H1 (cell line): ENCODE results near the gene TEX51. TPM values are rescaled to one million over a fixed set of nuclear protein-coding genes. Genes with fewer than 3 reads are reported as not detected.

Experiments used
- RAD21 ChIP-seq, 2 experiments: IDR thresholded peaks in 1 of 2; conservative IDR thresholded peaks in 1 of 2; 2 replicates each; pipeline ENCODE4 v1.6.1; 2011; ENCODE audit warnings: low read depth in 2 of 2, low read length in 2 of 2, improper control_type of control experiment in 1 of 2, inconsistent platforms in 1 of 2, mild to moderate bottlenecking in 1 of 2, moderate library complexity in 1 of 2
- TAF1 ChIP-seq: IDR thresholded peaks from 2 replicates; pipeline ENCODE4 v1.6.1; 2011; ENCODE audit warnings: mild to moderate bottlenecking, low read depth, low read length
- polyA plus RNA-seq, 7 experiments: library from polyadenylated mRNA; depleted of rRNA in 3 of 7; stranded (reverse) in 5 of 7; unstranded in 2 of 7; fragments of >200 nt in 5 of 7; fragments of 200-250 nt in 2 of 7; gene quantifications; 1 replicate in 5 of 7; 2 replicates in 1 of 7; 4 replicates in 1 of 7; pipeline versions ENCODE4 v1.2.1 to v1.2.3, GENCODE V29; 2011 to 2013; ENCODE audit warnings: missing spikeins in 2 of 7, mixed read lengths in 2 of 7
- total RNA-seq: library from RNA; stranded (reverse); fragmentation: NEBNext Ultra II Directional; extraction: Animal tissue kit (Norgen Biotek cat#: 25700); gene quantifications from 2 replicates; pipeline ENCODE4 v1.2.1, GENCODE V29; 2021

Gene TEX51
- total and polyA plus RNA-seq, 2 of the 8 experiments (the other 6 are each of a cell fraction or from before 2014, with no cell fraction given): not detected

- TF ChIP-seq RAD21 (IDR thresholded peaks at IDR 0.05 in 1 of 2, conservative IDR thresholded peaks at IDR 0.05 in 1 of 2; ENCODE audit: low read depth in 2 of 2, low read length in 2 of 2): no peak
- TF ChIP-seq TAF1: no peak
Measured at GRCh38 chr2:126880817-126881216, 17.9 kb upstream of the TEX51 start (continued).
